ENCODE measurements around the gene ZNF654. TPM values are rescaled to one million over a fixed set of nuclear protein-coding genes. Genes with fewer than 3 reads are reported as not detected.

The ZNF654 gene
- total RNA-seq, 1 experiment from 2014 or later = 7.0 TPM

- no peak for TF ChIP-seq ATF3 (IDR thresholded peaks at IDR 0.05)
- TF ChIP-seq SRF (IDR thresholded peaks at IDR 0.05; ENCODE audit: low read depth) = no peak
- no peak for TF ChIP-seq POLR2A (IDR thresholded peaks at IDR 0.05; ENCODE audit: borderline replicate concordance, extremely low read depth, insufficient read depth, insufficient read length)
- TF ChIP-seq SP1 (IDR thresholded peaks at IDR 0.05; ENCODE audit: low read depth) = no peak
- no peak for TF ChIP-seq EZH2phosphoT487 (IDR thresholded peaks at IDR 0.05; ENCODE audit: borderline replicate concordance)
Measured at GRCh38 chr3:88076712-88077111, 17.7 kb downstream of the ZNF654 start (continued).

GRCh38 chr3:88078932-88079331, 19.9 kb downstream of the ZNF654 start:
- Histone ChIP-seq H3K9me3 (ENCODE audit: control insufficient read depth in 1 of 2, insufficient read depth in 1 of 2, low read depth in 1 of 2, low read length in 2 of 2) (no peaks in the 10 kb centered on the region), H4K20me1 (ENCODE audit: insufficient read depth) (no peaks in the 10 kb centered on the region), H3K4me3 (replicated peaks in 1 of 2; ENCODE audit: low read depth in 1 of 2, low read length in 2 of 2) (no peak overlapping the region), H3K9ac (ENCODE audit: low read length) (no peak overlapping the region), H3K27ac (ENCODE audit: low read depth, low read length) (no peak overlapping the region), H3K9me2 (ENCODE audit: insufficient read depth) (no peaks in the 10 kb centered on the region), H2AFZ (ENCODE audit: low read depth, low read length, poor library complexity, severe bottlenecking) (no peak overlapping the region), H3K4me2 (ENCODE audit: low read length) (no peak overlapping the region), H3K79me2 (ENCODE audit: insufficient read depth, low read length) (peaks cover 39% of the 10 kb centered on the region), H3K36me3 (ENCODE audit: control insufficient read depth in 1 of 2, insufficient read depth in 2 of 2, low read length in 2 of 2) (no peaks in the 10 kb centered on the region), H3K4me1 (ENCODE audit: control insufficient read depth in 1 of 2, insufficient read depth in 2 of 2, low read length in 2 of 2) (no peaks in the 10 kb centered on the region), H3K27me3 (ENCODE audit: insufficient read depth, low read length) (no peaks in the 10 kb centered on the region)
- BruUV-seq (replicated peaks) = no TSS peak
- ChIA-PET CTCF (no interaction called here), RAD21 (ENCODE audit: low non-redundant PET in 1 of 2, low total read pairs in 2 of 2, uncharacterized antibody in 2 of 2, unreplicated experiment in 2 of 2) (no interaction called here), POLR2A (no interaction called here)
- DNase-seq (ENCODE audit: low read depth, low spot score) (no peak), ATAC-seq (no peak)
- TF ChIP-seq ELF1 (IDR thresholded peaks at IDR 0.05; ENCODE audit: borderline replicate concordance, low read depth) (no peak), EZH2 (IDR thresholded peaks at IDR 0.05) (no peak)
- intact Hi-C loops (cut with micrococcal nuclease) = no loop called here

- Histone ChIP-seq H3K4me2 (ENCODE audit: low read length) (no peak overlapping the region), H3K79me2 (ENCODE audit: insufficient read depth, low read length) (peaks cover 37% of the 10 kb centered on the region), H3K9ac (ENCODE audit: low read length) (no peak overlapping the region)
- no peak for TF ChIP-seq TCF7L2 (IDR thresholded peaks at IDR 0.05; ENCODE audit: borderline replicate concordance, extremely low read depth, insufficient read depth, insufficient read length)
- TF ChIP-seq POLR2AphosphoS5 (IDR thresholded peaks at IDR 0.05; ENCODE audit: low read depth, low read length) = no peak
- no peak for TF ChIP-seq CEBPB (IDR thresholded peaks at IDR 0.05; ENCODE audit: low read depth)
- no peak for TF ChIP-seq SRF (IDR thresholded peaks at IDR 0.05; ENCODE audit: low read depth)
- TF ChIP-seq ATF3 (IDR thresholded peaks at IDR 0.05) = no peak
- no peak for TF ChIP-seq ELF1 (IDR thresholded peaks at IDR 0.05; ENCODE audit: borderline replicate concordance, low read depth)
- TF ChIP-seq EZH2 (IDR thresholded peaks at IDR 0.05) = no peak
- TF ChIP-seq CTCF (IDR thresholded peaks at IDR 0.05 in 2 of 3, conservative IDR thresholded peaks at IDR 0.05 in 1 of 3; ENCODE audit: borderline replicate concordance in 1 of 3, insufficient read depth in 1 of 3, low read depth in 2 of 3, low read length in 2 of 3) = no peak
- no peak for TF ChIP-seq REST (IDR thresholded peaks at IDR 0.05; ENCODE audit: low read depth)
- TF ChIP-seq CBX3 (IDR thresholded peaks at IDR 0.05; ENCODE audit: low read depth) = no peak
- no peak for TF ChIP-seq SP1 (IDR thresholded peaks at IDR 0.05; ENCODE audit: low read depth)
Measured at GRCh38 chr3:88082854-88083253, 23.8 kb downstream of the ZNF654 start.

More at GRCh38 chr3:88082854-88083253, 23.8 kb downstream of the ZNF654 start:
- POLR2A ChIA-PET = no interaction called here
- no peak overlapping the region for H3K27ac ChIP-seq (ENCODE audit: low read depth, low read length)
- no peak for ATAC-seq
- intact Hi-C loops (cut with micrococcal nuclease) = no loop called here
- no peak for DNase-seq (ENCODE audit: low read depth, low spot score)
- RAD21 ChIA-PET (ENCODE audit: low non-redundant PET in 1 of 2, low total read pairs in 2 of 2, uncharacterized antibody in 2 of 2, unreplicated experiment in 2 of 2) = no interaction called here
- no peaks in the 10 kb centered on the region for H4K20me1 ChIP-seq (ENCODE audit: insufficient read depth)
- H3K4me1 ChIP-seq (ENCODE audit: control insufficient read depth in 1 of 2, insufficient read depth in 2 of 2, low read length in 2 of 2) = no peaks in the 10 kb centered on the region
- CTCF ChIA-PET = no interaction called here
- H3K4me3 ChIP-seq (replicated peaks in 1 of 2; ENCODE audit: low read depth in 1 of 2, low read length in 2 of 2) = no peak overlapping the region
- H3K9me3 ChIP-seq (ENCODE audit: control insufficient read depth in 1 of 2, insufficient read depth in 1 of 2, low read depth in 1 of 2, low read length in 2 of 2) = no peaks in the 10 kb centered on the region
- no peak overlapping the region for H2AFZ ChIP-seq (ENCODE audit: low read depth, low read length, poor library complexity, severe bottlenecking)
- H3K9me2 ChIP-seq (ENCODE audit: insufficient read depth) = no peaks in the 10 kb centered on the region
- no peaks in the 10 kb centered on the region for H3K36me3 ChIP-seq (ENCODE audit: control insufficient read depth in 1 of 2, insufficient read depth in 2 of 2, low read length in 2 of 2)
- no TSS peak for BruUV-seq (replicated peaks)
- no peaks in the 10 kb centered on the region for H3K27me3 ChIP-seq (ENCODE audit: insufficient read depth, low read length)

Data from HCT116 (cell line).